ENCODE results near the gene INPP5A.

Gene INPP5A

GRCh38 chr10:132714096-132714985 is 176.8 kb downstream of the INPP5A start:
- H3K4me3 ChIP-seq (ENCODE audit: low read depth, low read length) = no peak overlapping the region
- no peak for DNase-seq (ENCODE audit: low read depth, low spot score)
- ChIA-PET POLR2A (no interaction called here), CTCF (no interaction called here)
- no peak for TF ChIP-seq CTCF (IDR thresholded peaks at IDR 0.05; ENCODE audit: insufficient read depth, low read length, missing control alignments)

- no peak for DNase-seq (ENCODE audit: low read depth, low spot score)
- ChIA-PET POLR2A (no interaction called here), CTCF (interaction anchor here (1.0 kb wide), 1 partner anchor 61 kb away, joined by 4 read pairs; no protein-coding TSS in a partner anchor)
- no peak for TF ChIP-seq CTCF (IDR thresholded peaks at IDR 0.05; ENCODE audit: insufficient read depth, low read length, missing control alignments)
- H3K4me3 ChIP-seq (ENCODE audit: low read depth, low read length) = no peak overlapping the region
These were observed 177.6 kb downstream of the INPP5A start for GRCh38 chr10:132714986-132715775.

GRCh38 chr10:132715776-132716680 is 178.4 kb downstream of the INPP5A start:
- H3K4me3 ChIP-seq (ENCODE audit: low read depth, low read length) = no peak overlapping the region
- ChIA-PET CTCF (interaction anchor here (1.0 kb wide), 1 partner anchor 61 kb away, joined by 4 read pairs; no protein-coding TSS in a partner anchor), POLR2A (no interaction called here)
- no peak for DNase-seq (ENCODE audit: low read depth, low spot score)
- TF ChIP-seq CTCF (IDR thresholded peaks at IDR 0.05; ENCODE audit: insufficient read depth, low read length, missing control alignments) = no peak

- ChIA-PET POLR2A (no interaction called here), CTCF (no interaction called here)
- TF ChIP-seq CTCF (IDR thresholded peaks at IDR 0.05; ENCODE audit: insufficient read depth, low read length, missing control alignments) = no peak
- no peak for DNase-seq (ENCODE audit: low read depth, low spot score)
- H3K4me3 ChIP-seq (ENCODE audit: low read depth, low read length) = no peak overlapping the region
These were observed 179.3 kb downstream of the INPP5A start for GRCh38 chr10:132716691-132717490.

GRCh38 chr10:132721725-132722124 is 184.1 kb downstream of the INPP5A start:
- ChIA-PET POLR2A (interaction anchor here (0.6 kb wide), 1 partner anchor 59 kb away, joined by 3 read pairs; no protein-coding TSS in a partner anchor), CTCF (no interaction called here)
- no peak for DNase-seq (ENCODE audit: low read depth, low spot score)
- TF ChIP-seq CTCF (IDR thresholded peaks at IDR 0.05; ENCODE audit: insufficient read depth, low read length, missing control alignments) = no peak
- H3K4me3 ChIP-seq (ENCODE audit: low read depth, low read length) = no peak overlapping the region
